Measurements from ENCODE around the gene GPR141. TPM values are rescaled to one million over a fixed set of nuclear protein-coding genes. Genes with fewer than 3 reads are reported as not detected.

The GPR141 gene
- total RNA-seq, 1 experiment from 2014 or later = not detected

DNA sequence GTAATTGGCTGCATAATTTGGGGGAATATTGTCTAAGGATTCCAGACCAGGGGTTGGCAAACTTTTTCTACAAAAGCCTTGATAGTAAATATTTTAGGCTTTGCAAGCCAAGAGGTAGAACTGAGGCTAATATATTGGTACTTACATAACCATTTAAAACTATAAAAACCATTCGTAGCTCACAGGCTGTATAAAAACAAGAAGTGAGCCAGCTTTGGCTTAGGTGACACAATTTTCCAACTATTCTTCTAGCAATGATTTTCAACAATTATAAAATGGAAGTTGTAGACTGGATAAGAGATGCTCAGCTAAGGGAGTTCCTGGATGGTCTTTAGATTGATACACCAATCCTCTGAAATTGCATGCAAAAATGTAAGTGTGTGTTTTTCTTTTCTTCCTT lies 1.4 kb downstream of the GPR141 start:
- ChIA-PET POLR2A (ENCODE audit: unreplicated experiment) (no interaction called here), CTCF (no interaction called here)
- no peaks in the 10 kb centered on the region for H3K4me1 ChIP-seq (ENCODE audit: insufficient read depth, low read length)
- no peak overlapping the region for H3K27ac ChIP-seq (ENCODE audit: low read length)
- no peaks in the 10 kb centered on the region for H3K9me3 ChIP-seq (ENCODE audit: low read length)
- intact Hi-C loops (cut with micrococcal nuclease) = no loop called here
- H3K27me3 ChIP-seq (ENCODE audit: low read length) = no peaks in the 10 kb centered on the region
- H2AFZ ChIP-seq (ENCODE audit: low read length) = no peak overlapping the region
- no peaks in the 10 kb centered on the region for H3K9me2 ChIP-seq (replicated peaks; ENCODE audit: low read length)
- TF ChIP-seq EZH2 (IDR thresholded peaks at IDR 0.05; ENCODE audit: low read length, unreplicated experiment) (no peak), EZH2phosphoT487 (IDR thresholded peaks at IDR 0.05; ENCODE audit: borderline replicate concordance, low read length) (no peak)
- TF ChIP-seq, protein P1, sequence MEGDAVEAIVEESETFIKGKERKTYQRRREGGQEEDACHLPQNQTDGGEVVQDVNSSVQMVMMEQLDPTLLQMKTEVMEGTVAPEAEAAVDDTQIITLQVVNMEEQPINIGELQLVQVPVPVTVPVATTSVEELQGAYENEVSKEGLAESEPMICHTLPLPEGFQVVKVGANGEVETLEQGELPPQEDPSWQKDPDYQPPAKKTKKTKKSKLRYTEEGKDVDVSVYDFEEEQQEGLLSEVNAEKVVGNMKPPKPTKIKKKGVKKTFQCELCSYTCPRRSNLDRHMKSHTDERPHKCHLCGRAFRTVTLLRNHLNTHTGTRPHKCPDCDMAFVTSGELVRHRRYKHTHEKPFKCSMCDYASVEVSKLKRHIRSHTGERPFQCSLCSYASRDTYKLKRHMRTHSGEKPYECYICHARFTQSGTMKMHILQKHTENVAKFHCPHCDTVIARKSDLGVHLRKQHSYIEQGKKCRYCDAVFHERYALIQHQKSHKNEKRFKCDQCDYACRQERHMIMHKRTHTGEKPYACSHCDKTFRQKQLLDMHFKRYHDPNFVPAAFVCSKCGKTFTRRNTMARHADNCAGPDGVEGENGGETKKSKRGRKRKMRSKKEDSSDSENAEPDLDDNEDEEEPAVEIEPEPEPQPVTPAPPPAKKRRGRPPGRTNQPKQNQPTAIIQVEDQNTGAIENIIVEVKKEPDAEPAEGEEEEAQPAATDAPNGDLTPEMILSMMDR (conservative IDR thresholded peaks at IDR 0.05; ENCODE audit: low read depth, low read length) = no peak
- H3K4me3 ChIP-seq (ENCODE audit: low read length) = no peak overlapping the region
- no peaks in the 10 kb centered on the region for H3K79me2 ChIP-seq (ENCODE audit: low read length)
- no peaks in the 10 kb centered on the region for H3K36me3 ChIP-seq (ENCODE audit: low read depth, low read length)
- H3K4me2 ChIP-seq (ENCODE audit: low read length) = no peak overlapping the region
- H4K20me1 ChIP-seq (ENCODE audit: low read length) = no peaks in the 10 kb centered on the region
- ATAC-seq (no peak), DNase-seq (no peak)
- H3F3A ChIP-seq (ENCODE audit: low read length, unreplicated experiment) = no peaks in the 10 kb centered on the region
- H3K9ac ChIP-seq (ENCODE audit: low read length) = no peak overlapping the region
- BruUV-seq (replicated peaks) = no TSS peak

DNA sequence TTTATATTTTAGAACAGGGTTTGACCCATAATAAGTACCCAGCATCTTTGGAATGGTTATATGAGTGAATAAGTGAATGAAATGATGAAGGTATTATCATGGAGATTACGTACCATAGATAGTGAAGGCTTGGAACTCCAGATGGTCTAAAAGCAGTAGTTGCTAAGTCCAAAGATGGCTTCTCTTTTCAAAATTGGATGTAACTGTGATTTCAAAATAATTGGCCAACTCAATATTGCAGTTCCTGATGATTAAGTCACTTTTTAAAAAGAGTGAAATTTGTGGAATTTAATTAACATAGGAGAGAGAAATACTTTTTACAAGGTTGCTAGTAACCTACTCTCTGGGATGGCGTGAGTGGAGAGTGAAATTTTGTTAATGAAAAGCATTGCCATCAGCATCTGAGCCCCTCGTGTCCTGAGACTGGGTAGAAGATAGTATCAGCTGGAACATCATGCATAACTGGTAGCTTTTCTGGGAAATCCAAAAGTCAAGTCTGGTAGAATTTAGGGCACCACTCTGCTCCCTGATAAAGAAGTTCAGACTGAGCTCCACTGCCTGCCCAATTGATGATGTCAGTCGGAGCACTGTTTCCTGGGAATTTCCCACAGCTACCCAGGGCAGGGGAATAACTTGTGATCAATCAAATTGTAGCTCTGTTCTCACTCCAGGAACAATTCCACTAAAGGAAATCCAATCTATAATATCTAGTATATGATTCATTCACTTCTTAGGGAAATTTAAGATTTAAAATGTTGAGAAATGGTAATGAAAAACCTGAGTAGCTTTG lies 3.2 kb downstream of the GPR141 start:
- Histone ChIP-seq H3K9me2 (replicated peaks; ENCODE audit: low read length) (no peaks in the 10 kb centered on the region), H3K9me3 (ENCODE audit: low read length) (no peaks in the 10 kb centered on the region), H4K20me1 (ENCODE audit: low read length) (no peaks in the 10 kb centered on the region), H3K27me3 (ENCODE audit: low read length) (no peaks in the 10 kb centered on the region), H2AFZ (ENCODE audit: low read length) (no peak overlapping the region), H3K4me3 (ENCODE audit: low read length) (no peak overlapping the region), H3K79me2 (ENCODE audit: low read length) (no peaks in the 10 kb centered on the region), H3K36me3 (ENCODE audit: low read depth, low read length) (no peaks in the 10 kb centered on the region), H3F3A (ENCODE audit: low read length, unreplicated experiment) (no peaks in the 10 kb centered on the region), H3K4me2 (ENCODE audit: low read length) (no peak overlapping the region), H3K9ac (ENCODE audit: low read length) (no peak overlapping the region), H3K27ac (ENCODE audit: low read length) (no peak overlapping the region), H3K4me1 (ENCODE audit: insufficient read depth, low read length) (no peaks in the 10 kb centered on the region)
- ChIA-PET CTCF (no interaction called here), POLR2A (ENCODE audit: unreplicated experiment) (no interaction called here)
- BruUV-seq (replicated peaks) = no TSS peak
- DNase-seq = no peak
- no peak for ATAC-seq
- TF ChIP-seq EZH2 (IDR thresholded peaks at IDR 0.05; ENCODE audit: low read length, unreplicated experiment) (no peak), EZH2phosphoT487 (IDR thresholded peaks at IDR 0.05; ENCODE audit: borderline replicate concordance, low read length) (no peak)
- TF ChIP-seq, protein P1 (conservative IDR thresholded peaks at IDR 0.05; ENCODE audit: low read depth, low read length) = no peak
- intact Hi-C loops (cut with micrococcal nuclease) = no loop called here

DNA sequence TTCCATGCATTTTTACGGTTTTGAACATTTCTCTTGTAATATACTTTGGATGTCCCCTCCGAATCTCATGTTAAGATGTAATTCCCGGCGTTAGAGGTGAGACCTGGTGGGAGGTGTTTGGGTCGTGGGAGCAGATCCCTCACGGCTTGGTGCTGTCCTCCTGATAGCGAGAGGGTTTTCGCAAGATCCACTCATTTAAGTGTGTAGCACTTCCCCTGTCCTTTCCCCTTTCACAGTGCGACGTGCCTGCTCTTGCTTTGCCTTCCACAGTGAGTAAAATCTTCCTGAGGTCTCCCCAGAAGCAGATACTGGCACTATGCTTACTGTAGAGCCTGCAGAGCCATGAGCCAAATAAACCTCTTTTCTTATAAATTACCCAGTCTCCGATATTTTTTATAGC lies 6.6 kb downstream of the GPR141 start:
- H3K27me3 ChIP-seq (ENCODE audit: low read length) = no peaks in the 10 kb centered on the region
- ATAC-seq (no peak), DNase-seq (no peak)
- no peak for TF ChIP-seq EZH2 (IDR thresholded peaks at IDR 0.05; ENCODE audit: low read length, unreplicated experiment)
- TF ChIP-seq, protein P1 (conservative IDR thresholded peaks at IDR 0.05; ENCODE audit: low read depth, low read length) = no peak
- no peak for TF ChIP-seq EZH2phosphoT487 (IDR thresholded peaks at IDR 0.05; ENCODE audit: borderline replicate concordance, low read length)
- CTCF ChIA-PET = no interaction called here
- no peaks in the 10 kb centered on the region for H3K79me2 ChIP-seq (ENCODE audit: low read length)
- no peaks in the 10 kb centered on the region for H3K9me3 ChIP-seq (ENCODE audit: low read length)
- H3K36me3 ChIP-seq (ENCODE audit: low read depth, low read length) = no peaks in the 10 kb centered on the region
- intact Hi-C loops (cut with micrococcal nuclease) = no loop called here
- H2AFZ ChIP-seq (ENCODE audit: low read length) = no peak overlapping the region
- no TSS peak for BruUV-seq (replicated peaks)
- no peak overlapping the region for H3K4me3 ChIP-seq (ENCODE audit: low read length)
- H3F3A ChIP-seq (ENCODE audit: low read length, unreplicated experiment) = no peaks in the 10 kb centered on the region
- H3K9me2 ChIP-seq (replicated peaks; ENCODE audit: low read length) = no peaks in the 10 kb centered on the region
- no peaks in the 10 kb centered on the region for H4K20me1 ChIP-seq (ENCODE audit: low read length)
- H3K27ac ChIP-seq (ENCODE audit: low read length) = no peak overlapping the region
- H3K9ac ChIP-seq (ENCODE audit: low read length) = no peak overlapping the region
- POLR2A ChIA-PET (ENCODE audit: unreplicated experiment) = no interaction called here
- no peak overlapping the region for H3K4me2 ChIP-seq (ENCODE audit: low read length)
- no peaks in the 10 kb centered on the region for H3K4me1 ChIP-seq (ENCODE audit: insufficient read depth, low read length)
